HPDE6-E6E7 (cell line): Measurements from ENCODE around the gene TYW1B.
"Not testable (repeated sequence)": the region's sequence is repeated elsewhere in the genome, so short reads cannot be mapped to it uniquely, and the experiment has no call there.

ENCODE experiments used
- DNase-seq: peaks from one replicate; pipeline ENCODE4 v3.0.0; 2011; ENCODE audit warnings: missing footprints; ENCODE audit errors: extremely low spot score

TYW1B gene

GRCh38 chr7:72700548-72700947, 127.5 kb downstream of the TYW1B start:
- DNase-seq: not testable (repeated sequence)

- not testable (repeated sequence) for DNase-seq
Measured at GRCh38 chr7:72697066-72697465, 130.9 kb downstream of the TYW1B start.

- not testable (repeated sequence) for DNase-seq
Measured at GRCh38 chr7:72696643-72697042, 131.4 kb downstream of the TYW1B start.

- not testable (repeated sequence) for DNase-seq
Measured at GRCh38 chr7:72695482-72695881, 132.5 kb downstream of the TYW1B start.

GRCh38 chr7:72691442-72691841, 136.6 kb downstream of the TYW1B start:
- DNase-seq: not testable (repeated sequence)

GRCh38 chr7:72690177-72690576, 137.8 kb downstream of the TYW1B start:
- DNase-seq: not testable (repeated sequence)

GRCh38 chr7:72689344-72689743, 138.7 kb downstream of the TYW1B start:
- not testable (repeated sequence) for DNase-seq

GRCh38 chr7:72681211-72681610, 146.8 kb downstream of the TYW1B start:
- not testable (repeated sequence) for DNase-seq

- DNase-seq: not testable (repeated sequence)
Measured at GRCh38 chr7:72676880-72677279, 151.1 kb downstream of the TYW1B start.

- DNase-seq: peak; percentile 13
Measured at GRCh38 chr7:72676086-72676690, 151.8 kb downstream of the TYW1B start.

GRCh38 chr7:72675686-72676085, 152.3 kb downstream of the TYW1B start:
- DNase-seq: not testable (repeated sequence)

- DNase-seq: peak; percentile 1
Measured at GRCh38 chr7:72674394-72674793, 153.6 kb downstream of the TYW1B start.

- not testable (repeated sequence) for DNase-seq
Measured at GRCh38 chr7:72670850-72671249, 157.2 kb downstream of the TYW1B start.

- not testable (repeated sequence) for DNase-seq
Measured at GRCh38 chr7:72668435-72668834, 159.6 kb downstream of the TYW1B start.

GRCh38 chr7:72667049-72667448, 161.0 kb downstream of the TYW1B start:
- not testable (repeated sequence) for DNase-seq

- not testable (repeated sequence) for DNase-seq
Measured at GRCh38 chr7:72648574-72648973, 179.4 kb downstream of the TYW1B start.

- DNase-seq: not testable (repeated sequence)
Measured at GRCh38 chr7:72643708-72644107, 184.3 kb downstream of the TYW1B start.

GRCh38 chr7:72641485-72642248, 186.3 kb downstream of the TYW1B start:
- DNase-seq: not testable (repeated sequence)

- DNase-seq: not testable (repeated sequence)
Measured at GRCh38 chr7:72640740-72641139, 187.3 kb downstream of the TYW1B start.

GRCh38 chr7:72635273-72635908, 192.6 kb downstream of the TYW1B start:
- DNase-seq: not testable (repeated sequence)

GRCh38 chr7:72632765-72633292, 195.2 kb downstream of the TYW1B start:
- not testable (repeated sequence) for DNase-seq

GRCh38 chr7:72628375-72628774, 199.6 kb downstream of the TYW1B start:
- not testable (repeated sequence) for DNase-seq
